A549 (cell line): ENCODE measurements around the gene PPRC1. TPM values are rescaled to one million over a fixed set of nuclear protein-coding genes. Genes with fewer than 3 reads are reported as not detected.

ENCODE experiments used
- ATAC-seq, 2 experiments: fragments of 200-7000 bp in 1 of 2; fragments of >200 bp in 1 of 2; cut with Nextera tagmentation in 1 of 2; cut with Tn5 transposase in 1 of 2; 3 replicates each; pipeline versions ENCODE4 v1.8.0 to v1.9.1; 2018 to 2020; ENCODE audit warnings: mild to moderate bottlenecking in 1 of 2, moderate library complexity in 1 of 2
- CTCF ChIA-PET: fragments of 300-600 bp; sonication (Branson Sonifier 250); formaldehyde crosslinking; extraction: SDS; loops from one replicate; lab custom pipeline; 2021; ENCODE audit warnings: antibody characterized with exemption, inconsistent platforms; lab: Yijun Ruan, JAX
- POLR2A ChIA-PET: fragments of 350-600 bp; formaldehyde crosslinking; extraction: SDS; loops from one replicate; lab custom pipeline; 2021; ENCODE audit warnings: antibody characterized with exemption, inconsistent platforms; lab: Yijun Ruan, JAX
- DNase-seq, 2 experiments: peaks; one replicate each; pipeline versions ENCODE4 v3.0.0 to v3.0.0-alpha.2; 2011 to 2016; ENCODE audit warnings: low read depth in 1 of 2, low spot score in 1 of 2
- FAIRE-seq: peaks from 2 replicates; lab custom pipeline; 2011; peaks lifted over from hg19 to GRCh38; lab: Jason Lieb, UNC
- H3K27ac ChIP-seq, 2 experiments: fragments of >200 bp; sonication (Bioruptor Twin); formaldehyde crosslinking; 3 replicates each; pipeline ENCODE4 v1.5.1; 2016 to 2017
- H3K4me1 ChIP-seq: fragments of >200 bp; sonication (Bioruptor Twin); formaldehyde crosslinking; 3 replicates; pipeline ENCODE4 v1.6.1; 2016
- H3K4me2 ChIP-seq: fragments of >200 bp; sonication (Bioruptor Twin); formaldehyde crosslinking; 3 replicates; pipeline ENCODE4 v1.6.1; 2016
- H3K4me3 ChIP-seq: fragments of >200 bp; sonication (Bioruptor Twin); formaldehyde crosslinking; 3 replicates; pipeline ENCODE4 v1.5.1; 2016
- H3K9me3 ChIP-seq: fragments of >200 bp; sonication (Bioruptor Twin); formaldehyde crosslinking; 3 replicates; pipeline ENCODE4 v1.6.1; 2016
- BCL3 ChIP-seq: fragments of >200 bp; sonication (Bioruptor Twin); formaldehyde crosslinking; IDR thresholded peaks from 3 replicates; pipeline ENCODE4 v1.6.1; 2016
- BHLHE40 ChIP-seq: IDR thresholded peaks from 2 replicates; pipeline ENCODE4 v1.6.1; 2012; ENCODE audit warnings: low read depth, low read length, inconsistent platforms
- CBX2 ChIP-seq: fragments of 200-600 bp; sonication (generic); IDR thresholded peaks from 2 replicates; pipeline ENCODE4 v1.6.1; 2016; ENCODE audit warnings: low read depth, mild to moderate bottlenecking, borderline replicate concordance
- CTCF ChIP-seq: fragments of >200 bp; sonication (Bioruptor Twin); formaldehyde crosslinking; IDR thresholded peaks from 3 replicates; pipeline ENCODE4 v1.5.1; 2016
- EP300 ChIP-seq, 2 experiments: fragments of >200 bp; sonication (Bioruptor Twin); formaldehyde crosslinking; IDR thresholded peaks; 2 replicates in 1 of 2; 3 replicates in 1 of 2; pipeline ENCODE4 v1.6.1; 2016 to 2017
- ESRRA ChIP-seq: fragments of 150-350 bp; IDR thresholded peaks from 2 replicates; pipeline ENCODE4 v1.6.1; 2014; ENCODE audit warnings: mild to moderate bottlenecking, low read length, borderline replicate concordance
- HDAC2 ChIP-seq: fragments of 200-600 bp; sonication (generic); IDR thresholded peaks from 2 replicates; pipeline ENCODE4 v1.6.1; 2016
- HEYL ChIP-seq: fragments of 250-450 bp; sonication (Bioruptor Pico); IDR thresholded peaks from 2 replicates; pipeline ENCODE4 v1.8.0; 2021; ENCODE audit warnings: mild to moderate bottlenecking, moderate library complexity
- HOXB13 ChIP-seq: fragments of 250-450 bp; sonication (Bioruptor Pico); IDR thresholded peaks from 2 replicates; pipeline ENCODE4 v1.5.0; 2020; ENCODE audit warnings: low read depth, mild to moderate bottlenecking, moderate library complexity
- HOXB5 ChIP-seq: fragments of 250-450 bp; sonication (Bioruptor Pico); IDR thresholded peaks from 2 replicates; pipeline ENCODE4 v1.5.0; 2020; ENCODE audit warnings: mild to moderate bottlenecking, moderate library complexity
- PHF8 ChIP-seq: fragments of 200-600 bp; sonication (generic); IDR thresholded peaks from 2 replicates; pipeline ENCODE4 v1.6.1; 2016; ENCODE audit warnings: low read depth, mild to moderate bottlenecking, antibody characterized with exemption, moderate library complexity, borderline replicate concordance
- RARB ChIP-seq: fragments of 250-450 bp; sonication (Bioruptor Pico); IDR thresholded peaks from 2 replicates; pipeline ENCODE4 v1.8.0; 2021; ENCODE audit warnings: mild to moderate bottlenecking, moderate library complexity
- REST ChIP-seq: fragments of 200-600 bp; sonication (generic); IDR thresholded peaks from 2 replicates; pipeline ENCODE4 v1.6.1; 2016; ENCODE audit warnings: antibody characterized with exemption, mild to moderate bottlenecking, moderate library complexity
- SMC3 ChIP-seq: fragments of >200 bp; sonication (Bioruptor Twin); formaldehyde crosslinking; IDR thresholded peaks from 3 replicates; pipeline ENCODE4 v1.6.1; 2018; ENCODE audit warnings: inconsistent platforms
- USF2 ChIP-seq: fragments of 450-650 bp; IDR thresholded peaks from 2 replicates; pipeline ENCODE4 v1.6.1; 2014; ENCODE audit warnings: antibody characterized with exemption
- ZSCAN20 ChIP-seq: fragments of 250-450 bp; sonication (Bioruptor Pico); IDR thresholded peaks from 2 replicates; pipeline ENCODE4 v1.8.0; 2022; ENCODE audit warnings: mild to moderate bottlenecking, moderate library complexity
- WGBS: methylation state at CpG from one replicate; pipeline ENCODE4 v1.1.6; 2017; ENCODE audit errors: missing lambda C conversion rate; 5-methylcytosine and 5-hydroxymethylcytosine counted together
- polyA plus RNA-seq, 4 experiments: library from polyadenylated mRNA; depleted of rRNA in 3 of 4; stranded (reverse); fragments of >200 nt; fragmentation: RNase III in 1 of 4; extraction: RNeasy Plus Mini Kit Qiagen cat#74134 plus additional on column Dnase treatment in 1 of 4; gene quantifications; 2 replicates in 3 of 4; 3 replicates in 1 of 4; pipeline ENCODE4 v1.2.3, GENCODE V29; 2011 to 2017

PPRC1 gene
- polyA plus RNA-seq, 2 of the 4 experiments (the other 2 are of a cell fraction): 27.0 to 44.1 TPM

GRCh38 chr10:102139281-102140110, 6.7 kb downstream of the PPRC1 start:
- FAIRE-seq: no peak
- ChIA-PET CTCF (interaction anchor here (0.5 to 4.7 kb wide), 7 partner anchors 7 to 283 kb away, joined by 3 to 40 read pairs (median 4); partner anchors contain the start of gene NOLC1), POLR2A (interaction anchor here (1.6 kb wide), 1 partner anchor 12 kb away, joined by 6 read pairs; the partner anchor contains the start of gene NOLC1)
- Histone ChIP-seq H3K4me1 (peaks cover 23% of the 10 kb centered on the region), H3K4me2 (no peak overlapping the region), H3K4me3 (no peak overlapping the region), H3K9me3 (no peaks in the 10 kb centered on the region), H3K27ac (no peak overlapping the region)
- WGBS: 92% methylated on average over 12 of the region's 15 CpGs
- no peak for DNase-seq
- ATAC-seq: no peak; a peak in 1 of 6 replicates
- no peak for TF ChIP-seq ESRRA
- no peak for TF ChIP-seq HDAC2
- no peak for TF ChIP-seq RARB (CRISPR knock-in tag)
- TF ChIP-seq BHLHE40: no peak
- TF ChIP-seq ZSCAN20: no peak
- TF ChIP-seq SMC3: no peak
- no peak for TF ChIP-seq EP300 (IDR thresholded peaks at IDR 0.05)
- no peak for TF ChIP-seq HEYL
- no peak for TF ChIP-seq HOXB13 (CRISPR knock-in tag)

- CTCF ChIA-PET: interaction anchor here (0.9 to 4.7 kb wide), 4 partner anchors 8 to 29 kb away, joined by 3 to 40 read pairs (median 14); partner anchors contain the start of gene NOLC1
- H3K4me1 ChIP-seq: peaks cover 16% of the 10 kb centered on the region
- TF ChIP-seq HOXB5 (CRISPR knock-in tag): no peak
- TF ChIP-seq BHLHE40: no peak
- no peak for TF ChIP-seq CTCF
- no peak for TF ChIP-seq CBX2
- TF ChIP-seq REST: no peak
- no peak for TF ChIP-seq USF2
- TF ChIP-seq BCL3: no peak
- TF ChIP-seq PHF8: no peak
- ATAC-seq (peak in 1 of 2 experiments; percentile 8; a peak in 3 of 6 replicates), FAIRE-seq (no peak), DNase-seq (no peak)
- 80% methylated on average over 4 of the region's 4 CpGs for WGBS
- POLR2A ChIA-PET: interaction anchor here (1.6 kb wide), 1 partner anchor 12 kb away, joined by 6 read pairs; the partner anchor contains the start of gene NOLC1
- no peaks in the 10 kb centered on the region for H3K9me3 ChIP-seq
- H3K4me3 ChIP-seq: no peak overlapping the region
- no peak overlapping the region for H3K4me2 ChIP-seq
- H3K27ac ChIP-seq: no peak overlapping the region
Observed at GRCh38 chr10:102140218-102140617, 7.4 kb downstream of the PPRC1 start.
